ENCODE results near the gene ENPP6.

DNA sequence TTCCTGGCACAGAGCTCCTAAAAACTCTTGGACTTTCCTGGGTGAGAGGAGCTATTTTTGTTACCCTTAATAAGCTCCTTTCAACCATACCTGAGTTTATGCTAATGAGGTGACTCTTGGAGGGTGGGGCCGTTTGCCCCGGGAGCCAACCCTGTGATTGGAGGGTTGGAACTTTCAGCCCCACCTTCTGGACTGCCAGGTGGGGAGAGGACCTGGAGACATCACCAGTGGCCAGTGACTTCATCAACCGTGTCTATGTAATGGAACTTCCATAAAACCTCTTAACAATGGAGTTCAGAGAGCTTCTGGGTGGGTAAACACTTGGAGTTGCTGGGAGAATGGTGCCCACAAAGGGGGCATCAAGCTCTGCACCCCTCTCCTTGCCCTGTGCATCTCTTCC is 17.9 kb upstream of the ENPP6 start:
- TF ChIP-seq, protein P1, sequence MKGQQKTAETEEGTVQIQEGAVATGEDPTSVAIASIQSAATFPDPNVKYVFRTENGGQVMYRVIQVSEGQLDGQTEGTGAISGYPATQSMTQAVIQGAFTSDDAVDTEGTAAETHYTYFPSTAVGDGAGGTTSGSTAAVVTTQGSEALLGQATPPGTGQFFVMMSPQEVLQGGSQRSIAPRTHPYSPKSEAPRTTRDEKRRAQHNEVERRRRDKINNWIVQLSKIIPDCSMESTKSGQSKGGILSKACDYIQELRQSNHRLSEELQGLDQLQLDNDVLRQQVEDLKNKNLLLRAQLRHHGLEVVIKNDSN (IDR thresholded peaks at IDR 0.05), result no peak
- TF ChIP-seq, protein P2, sequence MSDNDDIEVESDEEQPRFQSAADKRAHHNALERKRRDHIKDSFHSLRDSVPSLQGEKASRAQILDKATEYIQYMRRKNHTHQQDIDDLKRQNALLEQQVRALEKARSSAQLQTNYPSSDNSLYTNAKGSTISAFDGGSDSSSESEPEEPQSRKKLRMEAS (IDR thresholded peaks at IDR 0.05), result no peak
- TF ChIP-seq REST (IDR thresholded peaks at IDR 0.05; ENCODE audit: low read depth) (no peak), ZBTB7A (IDR thresholded peaks at IDR 0.05; ENCODE audit: low read depth) (no peak), TEAD4 (IDR thresholded peaks at IDR 0.05) (no peak), YY1 (IDR thresholded peaks at IDR 0.05; ENCODE audit: low read depth) (no peak), NFIC (IDR thresholded peaks at IDR 0.05) (no peak), TAF1 (IDR thresholded peaks at IDR 0.05; ENCODE audit: low read depth) (no peak), CEBPB (IDR thresholded peaks at IDR 0.05) (no peak)
